GM20000 (cell line): ENCODE results near the gene SH2D4B.

Source experiments
- DNase-seq: peaks from one replicate; pipeline ENCODE4 v3.0.0; 2012; ENCODE audit warnings: low spot score
- CTCF ChIP-seq: IDR thresholded peaks from 2 replicates; pipeline ENCODE4 v1.5.1; 2012; ENCODE audit warnings: mild to moderate bottlenecking, control low read depth; ENCODE audit errors: extremely low read depth, missing control alignments

SH2D4B gene

GRCh38 chr10:80537736-80538480 is at the start of gene SH2D4B:
Gene SH2D4B (plus strand): TSS chr10:80537902. CDS start chr10:80538332, 430 bp downstream.
- no peak for DNase-seq
- TF ChIP-seq CTCF = no peak

GRCh38 chr10:80488539-80489066 is 49.1 kb upstream of the SH2D4B start:
- no peak for DNase-seq
- no peak for TF ChIP-seq CTCF

- no peak for TF ChIP-seq CTCF
- no peak for DNase-seq
Measured at GRCh38 chr10:80489371-80490112, 48.2 kb upstream of the SH2D4B start.

GRCh38 chr10:80491251-80492102 is 46.2 kb upstream of the SH2D4B start:
- TF ChIP-seq CTCF = no peak
- DNase-seq = no peak

- no peak for DNase-seq
- no peak for TF ChIP-seq CTCF
Measured at GRCh38 chr10:80492848-80493521, 44.7 kb upstream of the SH2D4B start.

- no peak for TF ChIP-seq CTCF
- no peak for DNase-seq
Measured at GRCh38 chr10:80493522-80494051, 44.1 kb upstream of the SH2D4B start.
